Stimulated activated CD8-positive, alpha-beta memory T cell treated with anti-CD3 and anti-CD28 coated beads, Interleukin-4, amount 100 ng/mL, for 48 hours (primary cell): ENCODE measurements around the gene E2F1.
A peak's percentile ranks its signal among the peaks of the same experiment; 100 is the strongest.

Experiments used
- DNase-seq: peaks from one replicate; pipeline ENCODE4 v3.0.0-alpha.2; 2020

E2F1 gene

GRCh38 chr20:33687370-33687915 lies 1.3 kb upstream of the E2F1 start:
- DNase-seq = no peak

- DNase-seq = no peak
Observed at GRCh38 chr20:33686984-33687366, 790 bp upstream of the E2F1 start.

GRCh38 chr20:33685328-33686099 lies 671 bp downstream of the E2F1 start:
- peak; percentile 80 for DNase-seq

- DNase-seq = no peak
Observed at GRCh38 chr20:33684533-33685327, 1.5 kb downstream of the E2F1 start.

GRCh38 chr20:33681728-33682353 lies 4.3 kb downstream of the E2F1 start:
- DNase-seq = peak; percentile 60

GRCh38 chr20:33681288-33681687 lies 4.9 kb downstream of the E2F1 start:
- DNase-seq = no peak

GRCh38 chr20:33680686-33681085 lies 5.5 kb downstream of the E2F1 start:
- no peak for DNase-seq

- DNase-seq = peak; percentile 64
Observed at GRCh38 chr20:33679758-33680485, 6.3 kb downstream of the E2F1 start.

GRCh38 chr20:33677991-33678702 lies 8.0 kb downstream of the E2F1 start:
- DNase-seq = no peak

GRCh38 chr20:33676652-33677645 lies 9.2 kb downstream of the E2F1 start:
- DNase-seq = no peak

GRCh38 chr20:33676121-33676520 lies 10.1 kb downstream of the E2F1 start:
- no peak for DNase-seq

GRCh38 chr20:33675136-33675959 lies 10.8 kb downstream of the E2F1 start:
- DNase-seq = no peak

GRCh38 chr20:33674294-33675135 lies 11.7 kb downstream of the E2F1 start, which contains the start of gene NECAB3:
Gene NECAB3, minus strand, starts transcription at chr20:33674428. Its CDS starts 76 bp downstream, at chr20:33674352.
- DNase-seq = peak; percentile 81

GRCh38 chr20:33673410-33674293 lies 12.5 kb downstream of the E2F1 start:
- DNase-seq = peak; percentile 51

- no peak for DNase-seq
Observed at GRCh38 chr20:33673114-33673409, 13.1 kb downstream of the E2F1 start.

GRCh38 chr20:33672426-33673113 lies 13.6 kb downstream of the E2F1 start:
- no peak for DNase-seq

- no peak for DNase-seq
Observed at GRCh38 chr20:33671573-33672288, 14.5 kb downstream of the E2F1 start.
